ENCODE measurements around the gene FAM72A. TPM values are rescaled to one million over a fixed set of nuclear protein-coding genes. Genes with fewer than 3 reads are reported as not detected.
"Not testable (repeated sequence)": the region's sequence is repeated elsewhere in the genome, so short reads cannot be mapped to it uniquely, and the experiment has no call there.

FAM72A gene
- total RNA-seq (1 to 10 TPM in 1 of 2 donors, not detected in 1; 1.5 TPM), total RNA-seq (0 to 0.15 reads per million in 2 donors)

GRCh38 chr1:206202789-206203363 lies at the start of gene FAM72A:
Gene FAM72A (minus strand): TSS chr1:206202839. CDS start chr1:206202025, 814 bp downstream.
- peak within 1 kb of the TSS; percentile 63 for H3K27ac Mint-ChIP-seq
- DNase-seq (peak; percentile 83 to 96 (median 88)), ATAC-seq (peak; percentile 85)
- H3K4me1 Mint-ChIP-seq; H3K9me3 ChIP-seq (ENCODE audit: control insufficient read depth, low read length, poor library complexity, severe bottlenecking); H3K27me3 Mint-ChIP-seq; H3K36me3 Mint-ChIP-seq (ENCODE audit: low read depth): not testable (repeated sequence)
- peak within 1 kb of the TSS; percentile 88 for H3K4me3 Mint-ChIP-seq

- not testable (repeated sequence) for H3K9me3 ChIP-seq (ENCODE audit: control insufficient read depth, low read length, poor library complexity, severe bottlenecking); H3K4me3 Mint-ChIP-seq; H3K27ac Mint-ChIP-seq; H3K27me3 Mint-ChIP-seq; H3K36me3 Mint-ChIP-seq (ENCODE audit: low read depth); DNase-seq; H3K4me1 Mint-ChIP-seq; ATAC-seq
Measured at GRCh38 chr1:206250953-206251681, 48.5 kb upstream of the FAM72A start.

DNA sequence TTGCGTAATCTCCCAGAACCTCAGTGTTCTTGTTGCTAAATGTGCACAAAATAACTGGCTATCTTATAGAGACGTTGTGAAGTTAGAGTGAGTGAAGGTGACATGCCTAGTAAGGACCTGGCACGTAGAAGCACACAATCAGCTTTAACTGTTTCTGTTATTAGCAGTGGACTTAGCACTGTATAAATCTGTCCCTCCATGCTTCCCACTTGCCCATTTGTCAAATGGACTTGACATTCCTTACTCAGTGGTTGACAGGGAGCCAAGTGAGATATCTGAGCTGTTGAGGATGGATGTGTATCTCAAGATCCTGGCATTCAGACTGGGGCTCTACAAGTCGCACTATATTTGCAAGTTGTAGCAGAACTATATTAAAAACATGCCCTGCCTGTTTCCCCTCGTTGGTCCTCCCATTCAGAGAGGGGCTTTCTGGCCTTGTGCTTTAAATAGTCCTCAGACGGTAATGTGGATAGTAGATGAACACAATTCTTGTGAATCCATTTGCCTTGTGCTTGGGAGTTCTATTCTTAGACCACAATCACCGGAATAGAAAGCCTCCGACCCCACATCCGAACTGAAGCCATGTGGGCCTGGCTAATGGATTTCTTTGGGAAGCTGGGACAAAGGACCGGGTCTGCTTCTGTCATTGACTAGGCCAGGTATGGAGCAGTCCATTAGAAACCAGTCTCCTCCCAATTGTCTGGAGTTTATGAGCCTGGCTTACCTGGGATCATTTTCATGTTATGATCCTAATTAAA lies 43.7 kb upstream of the FAM72A start:
- ATAC-seq; H3K36me3 Mint-ChIP-seq (ENCODE audit: low read depth); H3K4me1 Mint-ChIP-seq; H3K9me3 ChIP-seq (ENCODE audit: control insufficient read depth, low read length, poor library complexity, severe bottlenecking); H3K27ac Mint-ChIP-seq; H3K4me3 Mint-ChIP-seq; H3K27me3 Mint-ChIP-seq; DNase-seq: not testable (repeated sequence)

DNA sequence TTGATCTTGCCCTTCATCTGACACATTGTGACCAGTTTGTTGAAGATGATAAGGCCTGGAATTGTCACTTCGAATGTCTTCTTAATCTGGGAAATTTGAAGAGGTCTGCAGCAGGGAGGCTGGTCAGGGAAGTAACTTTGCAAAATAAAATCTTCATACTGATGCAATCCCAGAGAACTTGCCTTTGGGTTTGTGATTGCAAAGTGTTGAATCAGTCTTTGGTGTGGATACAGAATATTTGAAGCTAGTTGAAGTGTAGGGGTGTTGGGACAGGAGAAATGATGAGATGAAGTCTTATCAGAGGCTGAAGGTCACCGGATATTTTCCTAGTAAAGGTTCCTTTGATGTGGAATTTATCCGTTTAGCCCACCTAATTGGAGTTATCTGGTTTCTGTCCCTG lies 42.8 kb upstream of the FAM72A start:
- not testable (repeated sequence) for H3K4me3 Mint-ChIP-seq; ATAC-seq; H3K36me3 Mint-ChIP-seq (ENCODE audit: low read depth); H3K27me3 Mint-ChIP-seq; DNase-seq; H3K9me3 ChIP-seq (ENCODE audit: control insufficient read depth, low read length, poor library complexity, severe bottlenecking); H3K27ac Mint-ChIP-seq; H3K4me1 Mint-ChIP-seq

DNA sequence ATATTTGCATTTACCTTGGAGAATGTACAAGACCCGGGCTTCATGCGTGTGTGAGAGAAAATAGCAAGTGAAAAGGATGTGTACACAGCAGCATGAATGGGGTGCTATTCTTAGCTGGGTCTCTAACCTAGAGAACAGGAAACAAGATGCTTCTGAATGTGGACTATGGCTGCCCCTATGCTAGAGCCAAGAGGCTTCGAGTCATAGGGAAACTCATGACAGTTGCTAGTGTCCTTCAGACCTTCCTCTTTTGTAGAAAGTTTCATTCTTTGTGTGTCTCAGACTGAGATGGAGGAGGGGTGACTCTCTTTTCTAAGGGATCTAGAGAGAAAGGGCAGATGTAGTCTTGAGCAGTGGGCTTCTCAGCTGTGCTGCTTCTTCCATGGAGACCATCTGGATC lies 40.7 kb upstream of the FAM72A start:
- H3K9me3 ChIP-seq (ENCODE audit: control insufficient read depth, low read length, poor library complexity, severe bottlenecking); H3K36me3 Mint-ChIP-seq (ENCODE audit: low read depth); H3K4me1 Mint-ChIP-seq; DNase-seq; H3K27ac Mint-ChIP-seq; H3K27me3 Mint-ChIP-seq; H3K4me3 Mint-ChIP-seq: not testable (repeated sequence)
- ATAC-seq: peak; percentile 83

DNA sequence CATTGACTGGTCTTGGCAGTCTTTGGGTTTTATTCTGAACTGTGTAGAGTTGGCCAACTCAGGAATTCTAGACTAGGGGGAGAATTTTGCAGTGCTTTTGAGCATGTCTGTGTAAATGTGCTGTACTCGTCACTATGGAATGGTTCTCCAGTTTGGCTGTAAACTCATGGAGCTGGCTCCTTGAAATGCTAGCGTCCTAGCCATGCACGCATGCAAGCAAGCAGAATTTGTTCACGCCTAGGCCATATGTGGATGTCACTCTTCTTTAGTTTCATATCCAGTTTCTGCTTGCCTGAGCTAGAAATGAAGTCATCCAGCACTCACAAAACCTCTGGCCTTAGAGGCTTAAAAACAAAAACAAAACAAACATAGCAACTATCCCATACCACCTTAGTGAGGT lies 37.6 kb upstream of the FAM72A start:
- H3K27me3 Mint-ChIP-seq; DNase-seq; H3K4me1 Mint-ChIP-seq; H3K36me3 Mint-ChIP-seq (ENCODE audit: low read depth); H3K9me3 ChIP-seq (ENCODE audit: control insufficient read depth, low read length, poor library complexity, severe bottlenecking); H3K4me3 Mint-ChIP-seq; H3K27ac Mint-ChIP-seq: not testable (repeated sequence)
- ATAC-seq: peak; percentile 63

DNA sequence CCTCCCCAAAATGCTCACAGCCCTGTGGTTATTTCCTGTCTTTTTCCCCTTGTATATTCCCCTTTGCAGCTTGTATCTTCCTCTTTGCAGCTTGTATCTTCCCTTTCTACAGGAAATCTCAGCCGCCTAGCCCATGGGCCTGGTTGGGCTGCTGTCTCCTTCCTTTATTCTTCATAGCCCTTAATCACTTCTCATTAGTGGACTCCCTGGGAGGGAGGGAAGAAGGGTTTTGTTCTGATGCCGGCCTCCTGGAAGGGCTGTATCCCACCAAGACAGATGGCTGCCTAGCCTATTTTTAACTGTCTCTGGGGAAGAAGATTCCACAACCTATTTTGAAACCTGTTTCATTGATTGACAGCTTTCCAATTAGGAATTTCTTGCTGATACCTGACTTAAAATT lies 32.6 kb upstream of the FAM72A start:
- H3K27me3 Mint-ChIP-seq; H3K27ac Mint-ChIP-seq; DNase-seq; H3K4me3 Mint-ChIP-seq; ATAC-seq; H3K4me1 Mint-ChIP-seq; H3K9me3 ChIP-seq (ENCODE audit: control insufficient read depth, low read length, poor library complexity, severe bottlenecking); H3K36me3 Mint-ChIP-seq (ENCODE audit: low read depth): not testable (repeated sequence)

GRCh38 chr1:206234189-206234916 lies 31.7 kb upstream of the FAM72A start:
- H3K27ac Mint-ChIP-seq; DNase-seq; ATAC-seq; H3K4me1 Mint-ChIP-seq; H3K27me3 Mint-ChIP-seq; H3K4me3 Mint-ChIP-seq; H3K9me3 ChIP-seq (ENCODE audit: control insufficient read depth, low read length, poor library complexity, severe bottlenecking); H3K36me3 Mint-ChIP-seq (ENCODE audit: low read depth): not testable (repeated sequence)

DNA sequence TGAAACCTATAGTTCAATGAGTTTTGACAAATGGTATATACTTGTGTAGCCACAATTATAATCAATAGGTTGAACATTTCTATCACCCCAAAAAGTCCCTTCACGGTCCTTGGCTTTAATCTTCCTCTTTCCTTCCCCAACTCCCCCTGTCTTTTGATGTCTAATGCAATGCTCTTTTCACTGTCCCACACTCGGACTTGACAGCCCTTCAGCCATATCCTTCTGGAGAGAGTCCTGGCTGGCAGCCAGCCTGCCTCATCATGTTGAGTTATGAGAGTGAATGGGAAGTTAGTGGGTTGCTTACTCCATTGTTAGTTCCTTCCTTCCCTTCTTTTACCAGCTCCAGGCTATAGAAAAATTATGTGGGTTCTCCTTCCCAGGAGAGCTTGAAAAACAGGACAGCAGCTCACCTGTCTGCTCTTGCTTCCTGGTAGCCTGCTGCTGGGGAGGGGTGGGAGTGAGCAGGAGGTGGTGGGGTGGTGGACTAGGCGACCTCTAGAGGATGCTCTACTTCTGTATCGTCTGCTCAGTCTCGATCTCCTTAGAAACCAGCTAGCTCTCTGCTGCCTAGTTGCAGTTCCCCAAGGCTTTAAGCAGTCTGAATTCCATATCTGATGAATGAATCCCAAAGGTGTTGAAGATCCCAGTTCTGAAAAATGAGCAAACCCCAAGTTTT lies 30.5 kb upstream of the FAM72A start:
- H3K36me3 Mint-ChIP-seq (ENCODE audit: low read depth); H3K4me3 Mint-ChIP-seq; H3K9me3 ChIP-seq (ENCODE audit: control insufficient read depth, low read length, poor library complexity, severe bottlenecking); H3K27ac Mint-ChIP-seq; H3K27me3 Mint-ChIP-seq; DNase-seq; H3K4me1 Mint-ChIP-seq: not testable (repeated sequence)
- ATAC-seq: peak; percentile 67

DNA sequence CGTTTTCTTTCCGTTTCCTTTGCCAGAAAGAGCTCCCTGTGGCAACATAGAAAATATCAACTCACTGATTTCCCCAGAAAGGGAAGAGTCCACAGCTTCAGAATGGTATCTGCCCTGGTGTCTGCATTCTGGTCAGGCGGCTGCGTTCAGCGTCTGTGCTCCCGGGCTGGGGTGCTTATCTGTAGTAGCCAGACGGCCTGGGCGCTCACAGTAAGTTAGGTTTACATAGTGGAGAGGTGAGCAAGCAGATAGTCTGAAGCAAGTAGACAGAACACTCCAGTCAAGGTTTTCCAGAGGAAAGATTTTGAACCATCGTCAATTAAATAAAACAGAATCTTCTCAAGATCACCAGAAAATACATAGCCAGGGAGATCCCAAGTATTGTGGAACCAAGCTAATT lies 29.4 kb upstream of the FAM72A start:
- H3K4me1 Mint-ChIP-seq; DNase-seq; H3K4me3 Mint-ChIP-seq; H3K9me3 ChIP-seq (ENCODE audit: control insufficient read depth, low read length, poor library complexity, severe bottlenecking); H3K27ac Mint-ChIP-seq; H3K36me3 Mint-ChIP-seq (ENCODE audit: low read depth); H3K27me3 Mint-ChIP-seq; ATAC-seq: not testable (repeated sequence)

DNA sequence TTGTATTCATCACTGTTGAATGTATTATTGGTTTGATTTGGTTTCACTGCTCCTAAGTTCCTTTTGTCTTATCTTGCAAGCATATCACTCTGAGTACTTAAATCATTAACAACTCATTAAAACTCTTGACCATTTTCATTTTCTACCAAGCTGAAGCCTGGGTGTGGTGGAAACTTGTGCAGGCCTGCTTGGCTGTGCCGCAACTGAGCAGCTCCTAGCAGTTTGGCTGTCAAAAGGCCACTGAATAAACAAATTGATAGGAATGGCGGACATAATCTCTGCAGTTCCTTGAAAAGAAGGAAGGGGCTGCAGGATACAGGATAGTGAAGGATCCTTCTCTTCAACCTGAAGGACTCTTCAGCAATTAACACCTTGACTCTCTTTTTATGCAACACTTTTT lies 26.6 kb upstream of the FAM72A start:
- not testable (repeated sequence) for ATAC-seq; DNase-seq; H3K27me3 Mint-ChIP-seq; H3K27ac Mint-ChIP-seq; H3K9me3 ChIP-seq (ENCODE audit: control insufficient read depth, low read length, poor library complexity, severe bottlenecking); H3K4me1 Mint-ChIP-seq; H3K4me3 Mint-ChIP-seq; H3K36me3 Mint-ChIP-seq (ENCODE audit: low read depth)

DNA sequence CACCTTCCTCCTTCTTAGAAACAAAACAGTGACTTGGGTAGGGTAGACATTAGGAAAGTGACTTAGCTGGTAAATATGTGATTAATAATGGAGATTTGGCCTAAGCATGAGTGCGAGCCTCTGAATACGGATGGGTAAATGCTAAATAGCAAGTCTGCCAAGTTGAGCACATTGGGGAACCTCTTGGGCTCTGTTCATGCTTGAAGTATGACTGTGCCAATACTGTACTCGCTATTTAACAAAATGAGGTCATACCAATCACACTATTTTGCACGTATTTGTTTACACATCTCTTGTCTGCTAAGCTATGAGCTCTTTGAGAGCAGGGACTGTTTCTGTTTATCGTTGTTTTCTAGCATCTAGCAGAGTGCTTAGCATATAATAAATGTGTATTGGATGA lies 24.2 kb upstream of the FAM72A start:
- not testable (repeated sequence) for H3K27ac Mint-ChIP-seq; H3K4me3 Mint-ChIP-seq; H3K4me1 Mint-ChIP-seq; H3K27me3 Mint-ChIP-seq; H3K36me3 Mint-ChIP-seq (ENCODE audit: low read depth); ATAC-seq; H3K9me3 ChIP-seq (ENCODE audit: control insufficient read depth, low read length, poor library complexity, severe bottlenecking); DNase-seq

- not testable (repeated sequence) for H3K27ac Mint-ChIP-seq; H3K4me3 Mint-ChIP-seq; H3K9me3 ChIP-seq (ENCODE audit: control insufficient read depth, low read length, poor library complexity, severe bottlenecking); DNase-seq; H3K36me3 Mint-ChIP-seq (ENCODE audit: low read depth); ATAC-seq; H3K27me3 Mint-ChIP-seq; H3K4me1 Mint-ChIP-seq
Measured at GRCh38 chr1:206225386-206225785, 22.7 kb upstream of the FAM72A start.

Measured in T-helper 17 cell (primary cell).